Measurements from ENCODE around the gene UBL4B.

DNA sequence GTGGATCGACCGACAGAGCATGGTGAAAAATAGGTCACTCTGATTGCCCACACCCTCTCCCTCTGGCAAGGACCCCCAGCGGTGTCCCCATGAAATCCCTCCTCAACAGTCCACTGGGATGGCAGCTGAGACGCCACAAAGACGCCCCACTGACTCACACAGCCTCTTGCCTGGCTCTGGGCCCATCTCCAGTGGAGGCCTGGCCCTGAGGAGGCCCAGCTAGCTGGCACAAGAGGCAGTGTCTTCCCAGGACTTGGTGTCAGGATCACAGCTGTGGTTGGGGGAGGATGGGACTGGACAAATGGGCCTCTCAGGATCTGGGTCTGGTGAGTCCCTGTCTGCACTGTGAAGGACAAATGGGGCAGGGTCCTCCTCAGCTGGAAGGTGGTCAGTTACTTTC lies 46.4 kb upstream of the UBL4B start:
- TF ChIP-seq, protein P1, sequence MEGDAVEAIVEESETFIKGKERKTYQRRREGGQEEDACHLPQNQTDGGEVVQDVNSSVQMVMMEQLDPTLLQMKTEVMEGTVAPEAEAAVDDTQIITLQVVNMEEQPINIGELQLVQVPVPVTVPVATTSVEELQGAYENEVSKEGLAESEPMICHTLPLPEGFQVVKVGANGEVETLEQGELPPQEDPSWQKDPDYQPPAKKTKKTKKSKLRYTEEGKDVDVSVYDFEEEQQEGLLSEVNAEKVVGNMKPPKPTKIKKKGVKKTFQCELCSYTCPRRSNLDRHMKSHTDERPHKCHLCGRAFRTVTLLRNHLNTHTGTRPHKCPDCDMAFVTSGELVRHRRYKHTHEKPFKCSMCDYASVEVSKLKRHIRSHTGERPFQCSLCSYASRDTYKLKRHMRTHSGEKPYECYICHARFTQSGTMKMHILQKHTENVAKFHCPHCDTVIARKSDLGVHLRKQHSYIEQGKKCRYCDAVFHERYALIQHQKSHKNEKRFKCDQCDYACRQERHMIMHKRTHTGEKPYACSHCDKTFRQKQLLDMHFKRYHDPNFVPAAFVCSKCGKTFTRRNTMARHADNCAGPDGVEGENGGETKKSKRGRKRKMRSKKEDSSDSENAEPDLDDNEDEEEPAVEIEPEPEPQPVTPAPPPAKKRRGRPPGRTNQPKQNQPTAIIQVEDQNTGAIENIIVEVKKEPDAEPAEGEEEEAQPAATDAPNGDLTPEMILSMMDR (IDR thresholded peaks at IDR 0.05; ENCODE audit: low read depth, low read length, poor library complexity, severe bottlenecking), result no peak
- TF ChIP-seq EZH2phosphoT487 (IDR thresholded peaks at IDR 0.05; ENCODE audit: borderline replicate concordance, low read length), result no peak

Data from DOHH2 (cell line).